Fibroblast of lung (primary cell): Measurements from ENCODE around the gene MYOZ2. TPM values are rescaled to one million over a fixed set of nuclear protein-coding genes. Genes with fewer than 3 reads are reported as not detected.

Experiments used
- DNase-seq, 2 donors: peaks; one replicate each; pipeline versions ENCODE4 v3.0.0 to v3.0.0-alpha.2; 2010; ENCODE audit warnings: low read depth in 2 of 2
- H2AFZ ChIP-seq: 2 replicates; pipeline ENCODE4 v1.5.1; 2012; ENCODE audit warnings: low read length, control low read depth, inconsistent platforms
- H3K27ac ChIP-seq: 2 replicates; pipeline ENCODE4 v1.5.1; 2011; ENCODE audit warnings: low read length, control low read depth; ENCODE audit not compliant: insufficient read depth
- H3K27me3 ChIP-seq: 2 replicates; pipeline ENCODE4 v1.5.1; 2011; ENCODE audit warnings: mild to moderate bottlenecking, low read length; ENCODE audit not compliant: control insufficient read depth, insufficient read depth
- H3K36me3 ChIP-seq: 2 replicates; pipeline ENCODE4 v1.5.1; 2011; ENCODE audit warnings: low read length; ENCODE audit not compliant: control insufficient read depth, insufficient read depth
- H3K4me1 ChIP-seq: 2 replicates; pipeline ENCODE4 v1.5.1; 2011; ENCODE audit warnings: low read length; ENCODE audit not compliant: control insufficient read depth, insufficient read depth; ENCODE audit errors: extremely low read depth
- H3K4me2 ChIP-seq: 2 replicates; pipeline ENCODE4 v1.5.1; 2011; ENCODE audit warnings: low read length, control low read depth; ENCODE audit not compliant: insufficient read depth; ENCODE audit errors: extremely low read depth
- H3K4me3 ChIP-seq, 4 experiments: fragments of 200-600 bp in 1 of 4; sonication (generic) in 1 of 4; replicated peaks in 1 of 4; 2 replicates each; pipeline ENCODE4 v1.5.1; 2011 to 2016; ENCODE audit warnings: low read length in 4 of 4, low read depth in 3 of 4, mild to moderate bottlenecking in 3 of 4, control low read depth in 2 of 4, inconsistent platforms in 1 of 4, mixed read lengths in 1 of 4; ENCODE audit not compliant: insufficient read depth in 1 of 4; ENCODE audit errors: control extremely low read depth in 1 of 4
- H3K79me2 ChIP-seq: 2 replicates; pipeline ENCODE4 v1.5.1; 2012; ENCODE audit warnings: mild to moderate bottlenecking, low read length, inconsistent platforms; ENCODE audit not compliant: control insufficient read depth, insufficient read depth
- H3K9ac ChIP-seq: 2 replicates; pipeline ENCODE4 v1.5.1; 2011; ENCODE audit warnings: mild to moderate bottlenecking, low read length, control low read depth; ENCODE audit not compliant: insufficient read depth
- H3K9me3 ChIP-seq: 2 replicates; pipeline ENCODE4 v1.5.1; 2012; ENCODE audit warnings: low read depth, low read length; ENCODE audit not compliant: control insufficient read depth, insufficient read depth
- H4K20me1 ChIP-seq: 2 replicates; pipeline ENCODE4 v1.5.1; 2011; ENCODE audit warnings: low read length; ENCODE audit not compliant: control insufficient read depth, insufficient read depth; ENCODE audit errors: extremely low read depth
- CTCF ChIP-seq, 2 donors: IDR thresholded peaks in 1 of 2; conservative IDR thresholded peaks in 1 of 2; 1 replicate in 1 of 2; 2 replicates in 1 of 2; pipeline ENCODE4 v1.5.1; 2011 to 2012; ENCODE audit warnings: low read length in 2 of 2, control low read depth in 1 of 2, inconsistent platforms in 1 of 2, low read depth in 1 of 2, mild to moderate bottlenecking in 1 of 2
- EZH2 ChIP-seq: IDR thresholded peaks from 2 replicates; pipeline ENCODE4 v1.5.1; 2012; ENCODE audit warnings: low read length, control low read depth, mild to moderate bottlenecking; ENCODE audit errors: missing control alignments
- polyA plus RNA-seq, 2 donors: library from polyadenylated mRNA; depleted of rRNA in 1 of 2; stranded (reverse) in 1 of 2; unstranded in 1 of 2; fragments of >200 nt; gene quantifications; 2 replicates each; pipeline ENCODE4 v1.2.1, GENCODE V29; 2011 to 2012; ENCODE audit warnings: missing spikeins in 1 of 2
- total RNA-seq: library from RNA; depleted of rRNA; stranded (reverse); fragments of >200 nt; gene quantifications from 2 replicates; pipeline ENCODE4 v1.2.1, GENCODE V29; 2014

MYOZ2 gene
- total and polyA plus RNA-seq, 2 donors (not counting 1 experiment from before 2014, with no cell fraction given) = 0.17 to 0.59 TPM

- Histone ChIP-seq H3K9ac (no peak overlapping the region), H2AFZ (no peak overlapping the region), H3K36me3 (no peaks in the 10 kb centered on the region), H3K27me3 (no peaks in the 10 kb centered on the region), H3K79me2 (peaks cover 15% of the 10 kb centered on the region), H3K27ac (peak overlapping the region; percentile 80), H3K4me2 (no peak overlapping the region), H3K9me3 (no peaks in the 10 kb centered on the region), H3K4me3 (no peak overlapping the region), H3K4me1 (peaks cover 25% of the 10 kb centered on the region), H4K20me1 (no peaks in the 10 kb centered on the region)
- peak; percentile 90 to 94 for DNase-seq
- TF ChIP-seq EZH2 (no peak), CTCF (conservative IDR thresholded peaks at IDR 0.05 in 1 of 2, IDR thresholded peaks at IDR 0.05 in 1 of 2; ENCODE audit: low read depth in 1 of 2, low read length in 2 of 2) (no peak)
These were observed 73.4 kb downstream of the MYOZ2 start for GRCh38 chr4:119209077-119209476.

GRCh38 chr4:119209586-119209985 is 74.0 kb downstream of the MYOZ2 start:
- H3K9ac ChIP-seq = no peak overlapping the region
- H2AFZ ChIP-seq = no peak overlapping the region
- peaks cover 19% of the 10 kb centered on the region for H3K79me2 ChIP-seq
- H3K4me3 ChIP-seq = no peak overlapping the region
- peaks cover 25% of the 10 kb centered on the region for H3K4me1 ChIP-seq
- no peaks in the 10 kb centered on the region for H4K20me1 ChIP-seq
- TF ChIP-seq EZH2 (no peak), CTCF (conservative IDR thresholded peaks at IDR 0.05 in 1 of 2, IDR thresholded peaks at IDR 0.05 in 1 of 2; ENCODE audit: low read depth in 1 of 2, low read length in 2 of 2) (no peak)
- no peaks in the 10 kb centered on the region for H3K27me3 ChIP-seq
- no peaks in the 10 kb centered on the region for H3K9me3 ChIP-seq
- no peaks in the 10 kb centered on the region for H3K36me3 ChIP-seq
- H3K27ac ChIP-seq = peak overlapping the region; percentile 80
- no peak for DNase-seq
- H3K4me2 ChIP-seq = no peak overlapping the region

DNA sequence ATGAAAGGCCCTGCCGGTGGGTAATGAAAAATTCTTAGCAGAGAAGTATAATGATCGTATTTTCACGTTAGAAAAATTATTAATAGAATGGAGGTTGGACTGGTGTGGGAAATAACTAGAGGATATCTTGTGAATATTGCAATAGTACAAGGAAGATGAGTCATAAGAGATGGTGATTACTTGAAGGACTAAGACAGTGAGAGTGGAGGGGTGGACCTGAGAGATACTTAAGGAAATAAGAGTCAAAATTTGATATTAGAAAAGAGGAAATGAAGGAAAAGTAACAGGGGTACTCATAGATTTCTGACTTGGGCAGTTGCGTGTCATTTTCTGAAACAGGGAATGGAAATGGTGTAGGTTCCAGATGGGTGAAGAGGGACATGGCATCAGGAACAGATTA is 75.1 kb downstream of the MYOZ2 start:
- no peaks in the 10 kb centered on the region for H3K36me3 ChIP-seq
- peak overlapping the region; percentile 89 for H3K4me2 ChIP-seq
- peak overlapping the region; percentile 20 for H3K27ac ChIP-seq
- TF ChIP-seq EZH2 (no peak), CTCF (conservative IDR thresholded peaks at IDR 0.05 in 1 of 2, IDR thresholded peaks at IDR 0.05 in 1 of 2; ENCODE audit: low read depth in 1 of 2, low read length in 2 of 2) (no peak)
- H3K4me3 ChIP-seq = peak overlapping the region in 2 of 4 experiments; percentile 88 to 99
- H3K79me2 ChIP-seq = peaks cover 26% of the 10 kb centered on the region
- H3K27me3 ChIP-seq = no peaks in the 10 kb centered on the region
- H4K20me1 ChIP-seq = no peaks in the 10 kb centered on the region
- H3K9ac ChIP-seq = no peak overlapping the region
- DNase-seq = peak in 1 of 2 donors; percentile 41
- H2AFZ ChIP-seq = no peak overlapping the region
- no peaks in the 10 kb centered on the region for H3K9me3 ChIP-seq
- peaks cover 25% of the 10 kb centered on the region for H3K4me1 ChIP-seq
